HEK293T (cell line): ENCODE results near the gene CDH13.

ENCODE experiments used
- ARNT ChIP-seq: fragments of 450-650 bp; IDR thresholded peaks from 2 replicates; pipeline ENCODE4 v1.6.1; 2017; ENCODE audit warnings: mild to moderate bottlenecking
- BHLHE40 ChIP-seq: fragments of 450-650 bp; IDR thresholded peaks from 2 replicates; pipeline ENCODE4 v1.6.1; 2016; ENCODE audit warnings: mild to moderate bottlenecking, moderate library complexity, borderline replicate concordance
- FOXK2 ChIP-seq: fragments of 450-650 bp; IDR thresholded peaks from 2 replicates; pipeline ENCODE4 v1.6.1; 2016; ENCODE audit warnings: mild to moderate bottlenecking
- HDGF ChIP-seq: fragments of 450-650 bp; IDR thresholded peaks from 2 replicates; pipeline ENCODE4 v1.6.1; 2017; ENCODE audit warnings: antibody characterized with exemption, borderline replicate concordance
- LEF1 ChIP-seq: fragments of 450-650 bp; IDR thresholded peaks from 2 replicates; pipeline ENCODE4 v1.6.1; 2017; ENCODE audit warnings: mild to moderate bottlenecking, borderline replicate concordance
- NFRKB ChIP-seq: fragments of 450-650 bp; IDR thresholded peaks from 2 replicates; pipeline ENCODE4 v1.6.1; 2016; ENCODE audit warnings: mild to moderate bottlenecking, moderate library complexity
- SP1 ChIP-seq: fragments of 450-650 bp; IDR thresholded peaks from 2 replicates; pipeline ENCODE4 v1.6.1; 2017
- SUZ12 ChIP-seq: fragments of 450-650 bp; IDR thresholded peaks from 2 replicates; pipeline ENCODE4 v1.6.1; 2016; ENCODE audit warnings: mild to moderate bottlenecking
- TF ChIP-seq, protein P1 (sequence below): fragments of 450-650 bp; IDR thresholded peaks from 2 replicates; pipeline ENCODE4 v1.6.1; 2016

DNA sequence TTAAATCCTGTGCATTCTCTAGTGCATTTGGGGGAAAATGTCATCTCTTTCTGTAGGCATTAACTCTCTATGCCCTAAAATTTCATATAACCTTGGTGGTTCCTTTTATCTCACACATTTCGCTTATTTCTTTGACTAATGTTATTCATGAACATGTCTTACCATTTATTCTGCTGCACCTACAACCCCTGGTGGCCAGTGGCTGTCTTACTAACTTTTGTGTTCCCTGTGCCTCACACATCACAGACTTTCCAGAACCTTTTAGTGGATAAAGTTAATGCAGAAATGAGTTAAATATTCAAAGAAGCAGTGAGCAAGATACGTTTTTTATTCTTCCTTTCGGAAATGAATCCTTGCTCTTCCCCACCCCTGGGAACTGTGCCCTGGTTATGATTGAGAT lies 111.9 kb downstream of the CDH13 start:
- TF ChIP-seq SUZ12, result no peak
- TF ChIP-seq NFRKB, result no peak
- no peak for TF ChIP-seq ARNT
- no peak for TF ChIP-seq SP1
- no peak for TF ChIP-seq FOXK2
- TF ChIP-seq BHLHE40, result no peak
- TF ChIP-seq, protein P1, sequence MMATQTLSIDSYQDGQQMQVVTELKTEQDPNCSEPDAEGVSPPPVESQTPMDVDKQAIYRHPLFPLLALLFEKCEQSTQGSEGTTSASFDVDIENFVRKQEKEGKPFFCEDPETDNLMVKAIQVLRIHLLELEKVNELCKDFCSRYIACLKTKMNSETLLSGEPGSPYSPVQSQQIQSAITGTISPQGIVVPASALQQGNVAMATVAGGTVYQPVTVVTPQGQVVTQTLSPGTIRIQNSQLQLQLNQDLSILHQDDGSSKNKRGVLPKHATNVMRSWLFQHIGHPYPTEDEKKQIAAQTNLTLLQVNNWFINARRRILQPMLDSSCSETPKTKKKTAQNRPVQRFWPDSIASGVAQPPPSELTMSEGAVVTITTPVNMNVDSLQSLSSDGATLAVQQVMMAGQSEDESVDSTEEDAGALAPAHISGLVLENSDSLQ, result no peak
- TF ChIP-seq HDGF, result no peak
- TF ChIP-seq LEF1, result no peak
